ENCODE data around the gene FTSJ3. TPM values are rescaled to one million over a fixed set of nuclear protein-coding genes. Genes with fewer than 3 reads are reported as not detected.

Gene FTSJ3
- polyA plus RNA-seq, 1 of the 3 experiments (the other 2 are of a cell fraction): 148 TPM

DNA sequence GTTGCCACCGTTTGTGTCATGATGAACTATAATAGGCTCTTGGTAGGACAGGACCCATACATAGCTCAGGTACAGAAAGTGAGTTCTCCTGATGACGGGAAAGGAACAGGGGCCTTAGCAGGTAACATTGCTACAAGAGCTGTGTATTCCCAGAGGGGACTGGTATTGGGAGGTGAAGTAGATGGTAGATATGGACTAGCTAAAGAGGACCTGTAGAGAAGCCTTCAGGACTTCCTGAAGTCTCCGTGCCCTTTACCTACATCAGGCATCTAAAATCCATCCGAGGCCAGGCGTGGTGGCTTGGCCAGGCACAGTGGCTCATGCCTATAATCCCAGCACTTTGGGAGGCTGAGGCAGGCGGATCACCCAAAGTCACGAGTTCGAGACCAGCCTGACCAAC, 27.7 kb upstream of the FTSJ3 start:
- Histone ChIP-seq H3K4me3 (ENCODE audit: low read depth in 2 of 2, low read length in 1 of 2) (no peak overlapping the region), H3K27ac (ENCODE audit: low read depth in 2 of 2, low read length in 1 of 2) (no peak overlapping the region), H3F3A (replicated peaks; ENCODE audit: insufficient read depth) (no peaks in the 10 kb centered on the region), H3K9ac (no peak overlapping the region), H3K9me3 (no peaks in the 10 kb centered on the region), H3K27me3 (ENCODE audit: insufficient read depth) (peaks cover 35% of the 10 kb centered on the region), H3K9me2 (no peaks in the 10 kb centered on the region), H4K20me1 (ENCODE audit: insufficient read depth) (no peaks in the 10 kb centered on the region), H3K4me1 (ENCODE audit: control insufficient read depth in 1 of 2, insufficient read depth in 2 of 2, low read depth in 1 of 2, low read length in 1 of 2) (no peaks in the 10 kb centered on the region), H3K4me2 (no peak overlapping the region), H2AFZ (ENCODE audit: low read depth) (no peak overlapping the region), H3K36me3 (replicated peaks in 1 of 2; ENCODE audit: control insufficient read depth in 1 of 2, insufficient read depth in 2 of 2, low read length in 1 of 2) (no peaks in the 10 kb centered on the region), H3K79me2 (ENCODE audit: insufficient read depth) (no peaks in the 10 kb centered on the region)
- ChIA-PET CTCF (interaction anchor here (1.1 to 6.4 kb wide), 4 partner anchors 9 to 63 kb away, joined by 3 to 50 read pairs (median 7); partner anchors contain the start of gene GH1), POLR2A (no interaction called here)
- no peak for TF ChIP-seq GABPA (IDR thresholded peaks at IDR 0.05; ENCODE audit: low read depth)
- no peak for TF ChIP-seq FOSL2 (IDR thresholded peaks at IDR 0.05; ENCODE audit: borderline replicate concordance, low read depth)
- TF ChIP-seq RFX5 (IDR thresholded peaks at IDR 0.05; ENCODE audit: low read length): no peak
- no peak for TF ChIP-seq JUND (IDR thresholded peaks at IDR 0.05)
- TF ChIP-seq SMC3 (IDR thresholded peaks at IDR 0.05; ENCODE audit: low read depth, low read length): no peak
- TF ChIP-seq USF1 (IDR thresholded peaks at IDR 0.05; ENCODE audit: borderline replicate concordance, low read depth): no peak
- no peak for TF ChIP-seq RCOR1 (IDR thresholded peaks at IDR 0.05; ENCODE audit: low read length)
- TF ChIP-seq, protein P1, sequence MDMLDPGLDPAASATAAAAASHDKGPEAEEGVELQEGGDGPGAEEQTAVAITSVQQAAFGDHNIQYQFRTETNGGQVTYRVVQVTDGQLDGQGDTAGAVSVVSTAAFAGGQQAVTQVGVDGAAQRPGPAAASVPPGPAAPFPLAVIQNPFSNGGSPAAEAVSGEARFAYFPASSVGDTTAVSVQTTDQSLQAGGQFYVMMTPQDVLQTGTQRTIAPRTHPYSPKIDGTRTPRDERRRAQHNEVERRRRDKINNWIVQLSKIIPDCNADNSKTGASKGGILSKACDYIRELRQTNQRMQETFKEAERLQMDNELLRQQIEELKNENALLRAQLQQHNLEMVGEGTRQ (IDR thresholded peaks at IDR 0.05; ENCODE audit: borderline replicate concordance, low read depth, low read length): no peak
- no peak for TF ChIP-seq TAF1 (IDR thresholded peaks at IDR 0.05; ENCODE audit: borderline replicate concordance, low read depth, low read length)
- WGBS (ENCODE audit: low lambda C conversion rate): 68% methylated on average over 8 of the region's 8 CpGs
- no peak for DNase-seq

DNA sequence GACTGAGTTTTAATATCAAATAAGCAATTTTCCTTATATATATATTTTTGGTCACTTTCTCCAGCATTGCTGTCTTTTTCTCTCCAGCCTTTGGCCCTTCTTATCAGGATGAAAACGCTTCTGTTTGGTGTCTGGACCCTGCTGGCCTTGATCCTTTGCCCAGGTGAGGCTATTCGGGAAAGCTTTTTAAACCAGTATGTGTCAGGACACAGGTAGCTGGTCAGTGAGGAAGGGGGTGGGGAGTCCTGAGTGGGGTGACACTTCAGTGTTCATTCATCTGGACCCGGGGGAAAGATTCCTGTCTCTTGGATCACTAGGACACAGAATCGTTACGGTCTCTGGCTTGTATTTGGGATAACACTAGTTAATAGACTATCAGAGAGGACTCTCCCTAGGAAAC, 27.2 kb upstream of the FTSJ3 start:
- Histone ChIP-seq H3K4me3 (ENCODE audit: low read depth in 2 of 2, low read length in 1 of 2) (no peak overlapping the region), H3K9ac (no peak overlapping the region), H3K4me1 (ENCODE audit: control insufficient read depth in 1 of 2, insufficient read depth in 2 of 2, low read depth in 1 of 2, low read length in 1 of 2) (no peaks in the 10 kb centered on the region), H3K36me3 (replicated peaks in 1 of 2; ENCODE audit: control insufficient read depth in 1 of 2, insufficient read depth in 2 of 2, low read length in 1 of 2) (no peaks in the 10 kb centered on the region), H3K79me2 (ENCODE audit: insufficient read depth) (no peaks in the 10 kb centered on the region), H3K4me2 (no peak overlapping the region), H3K9me2 (no peaks in the 10 kb centered on the region), H2AFZ (ENCODE audit: low read depth) (no peak overlapping the region), H3K27me3 (ENCODE audit: insufficient read depth) (peaks cover 30% of the 10 kb centered on the region), H4K20me1 (ENCODE audit: insufficient read depth) (no peaks in the 10 kb centered on the region), H3K27ac (ENCODE audit: low read depth in 2 of 2, low read length in 1 of 2) (no peak overlapping the region), H3F3A (replicated peaks; ENCODE audit: insufficient read depth) (no peaks in the 10 kb centered on the region), H3K9me3 (no peaks in the 10 kb centered on the region)
- ChIA-PET CTCF (interaction anchor here (1.2 to 6.4 kb wide), 3 partner anchors 11 to 64 kb away, joined by 4 to 50 read pairs (median 9); partner anchors contain the start of gene GH1), POLR2A (no interaction called here)
- 60% methylated on average over 5 of the region's 5 CpGs for WGBS (ENCODE audit: low lambda C conversion rate)
- no peak for TF ChIP-seq YY1 (IDR thresholded peaks at IDR 0.05; ENCODE audit: low read depth)
- no peak for TF ChIP-seq FOXJ3 (CRISPR knock-in tag; IDR thresholded peaks at IDR 0.05)
- no peak for TF ChIP-seq RFX5 (IDR thresholded peaks at IDR 0.05; ENCODE audit: low read length)
- no peak for TF ChIP-seq NRF1 (IDR thresholded peaks at IDR 0.05; ENCODE audit: low read depth, low read length)
- no peak for TF ChIP-seq GATA2 (CRISPR knock-in tag; IDR thresholded peaks at IDR 0.05)
- TF ChIP-seq, protein P2, sequence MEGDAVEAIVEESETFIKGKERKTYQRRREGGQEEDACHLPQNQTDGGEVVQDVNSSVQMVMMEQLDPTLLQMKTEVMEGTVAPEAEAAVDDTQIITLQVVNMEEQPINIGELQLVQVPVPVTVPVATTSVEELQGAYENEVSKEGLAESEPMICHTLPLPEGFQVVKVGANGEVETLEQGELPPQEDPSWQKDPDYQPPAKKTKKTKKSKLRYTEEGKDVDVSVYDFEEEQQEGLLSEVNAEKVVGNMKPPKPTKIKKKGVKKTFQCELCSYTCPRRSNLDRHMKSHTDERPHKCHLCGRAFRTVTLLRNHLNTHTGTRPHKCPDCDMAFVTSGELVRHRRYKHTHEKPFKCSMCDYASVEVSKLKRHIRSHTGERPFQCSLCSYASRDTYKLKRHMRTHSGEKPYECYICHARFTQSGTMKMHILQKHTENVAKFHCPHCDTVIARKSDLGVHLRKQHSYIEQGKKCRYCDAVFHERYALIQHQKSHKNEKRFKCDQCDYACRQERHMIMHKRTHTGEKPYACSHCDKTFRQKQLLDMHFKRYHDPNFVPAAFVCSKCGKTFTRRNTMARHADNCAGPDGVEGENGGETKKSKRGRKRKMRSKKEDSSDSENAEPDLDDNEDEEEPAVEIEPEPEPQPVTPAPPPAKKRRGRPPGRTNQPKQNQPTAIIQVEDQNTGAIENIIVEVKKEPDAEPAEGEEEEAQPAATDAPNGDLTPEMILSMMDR (IDR thresholded peaks at IDR 0.05): no peak
- TF ChIP-seq EP300 (IDR thresholded peaks at IDR 0.05; ENCODE audit: borderline replicate concordance in 1 of 2, low read depth in 1 of 2, low read length in 1 of 2): no peak
- no peak for TF ChIP-seq NFIC (IDR thresholded peaks at IDR 0.05; ENCODE audit: borderline replicate concordance)
- TF ChIP-seq, protein P3, sequence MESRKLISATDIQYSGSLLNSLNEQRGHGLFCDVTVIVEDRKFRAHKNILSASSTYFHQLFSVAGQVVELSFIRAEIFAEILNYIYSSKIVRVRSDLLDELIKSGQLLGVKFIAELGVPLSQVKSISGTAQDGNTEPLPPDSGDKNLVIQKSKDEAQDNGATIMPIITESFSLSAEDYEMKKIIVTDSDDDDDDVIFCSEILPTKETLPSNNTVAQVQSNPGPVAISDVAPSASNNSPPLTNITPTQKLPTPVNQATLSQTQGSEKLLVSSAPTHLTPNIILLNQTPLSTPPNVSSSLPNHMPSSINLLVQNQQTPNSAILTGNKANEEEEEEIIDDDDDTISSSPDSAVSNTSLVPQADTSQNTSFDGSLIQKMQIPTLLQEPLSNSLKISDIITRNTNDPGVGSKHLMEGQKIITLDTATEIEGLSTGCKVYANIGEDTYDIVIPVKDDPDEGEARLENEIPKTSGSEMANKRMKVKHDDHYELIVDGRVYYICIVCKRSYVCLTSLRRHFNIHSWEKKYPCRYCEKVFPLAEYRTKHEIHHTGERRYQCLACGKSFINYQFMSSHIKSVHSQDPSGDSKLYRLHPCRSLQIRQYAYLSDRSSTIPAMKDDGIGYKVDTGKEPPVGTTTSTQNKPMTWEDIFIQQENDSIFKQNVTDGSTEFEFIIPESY (IDR thresholded peaks at IDR 0.05; ENCODE audit: borderline replicate concordance, low read depth): no peak
- no peak for DNase-seq
